C4-2B (cell line): ENCODE results near the gene UTS2R.

Source experiments
- CTCF ChIP-seq: fragments of 450-650 bp; conservative IDR thresholded peaks from 2 replicates; pipeline ENCODE4 v1.5.1; 2017; ENCODE audit warnings: mild to moderate bottlenecking
- ZFX ChIP-seq: fragments of 450-650 bp; IDR thresholded peaks from 2 replicates; pipeline ENCODE4 v1.6.1; 2017

GRCh38 chr17:82408938-82409318 lies 37.4 kb downstream of the UTS2R start:
- TF ChIP-seq CTCF (no peak), ZFX (no peak)
